Measurements from ENCODE around the gene SFT2D1.

SFT2D1 gene

GRCh38 chr6:166331503-166332415, 10.6 kb downstream of the SFT2D1 start:
- no peak for DNase-seq

GRCh38 chr6:166330612-166331011, 11.7 kb downstream of the SFT2D1 start:
- DNase-seq = no peak

GRCh38 chr6:166325383-166326042, 16.8 kb downstream of the SFT2D1 start:
- DNase-seq = no peak

- no peak for DNase-seq
Measured at GRCh38 chr6:166323395-166323794, 18.9 kb downstream of the SFT2D1 start.

GRCh38 chr6:166318649-166319600, 23.4 kb downstream of the SFT2D1 start:
- DNase-seq = no peak

- DNase-seq = no peak
Measured at GRCh38 chr6:166318227-166318626, 24.1 kb downstream of the SFT2D1 start.

GRCh38 chr6:166317261-166318212, 24.8 kb downstream of the SFT2D1 start:
- no peak for DNase-seq

- no peak for DNase-seq
Measured at GRCh38 chr6:166315436-166315835, 26.9 kb downstream of the SFT2D1 start.

GRCh38 chr6:166314454-166314853, 27.9 kb downstream of the SFT2D1 start:
- no peak for DNase-seq

GRCh38 chr6:166313255-166314070, 28.9 kb downstream of the SFT2D1 start:
- peak; percentile 71 for DNase-seq

GRCh38 chr6:166312832-166313231, 29.5 kb downstream of the SFT2D1 start:
- no peak for DNase-seq

GRCh38 chr6:166310634-166311033, 31.7 kb downstream of the SFT2D1 start:
- no peak for DNase-seq

- DNase-seq = no peak
Measured at GRCh38 chr6:166309977-166310376, 32.4 kb downstream of the SFT2D1 start.

GRCh38 chr6:166308769-166309589, 33.4 kb downstream of the SFT2D1 start:
- no peak for DNase-seq

GRCh38 chr6:166308033-166308768, 34.1 kb downstream of the SFT2D1 start, which contains the start of gene PRR18:
Gene PRR18, minus strand, starts transcription at chr6:166308392. Its CDS starts 250 bp downstream, at chr6:166308142.
- no peak for DNase-seq

- no peak for DNase-seq
Measured at GRCh38 chr6:166307082-166308032, 35.0 kb downstream of the SFT2D1 start.

- DNase-seq = no peak
Measured at GRCh38 chr6:166306378-166307081, 35.8 kb downstream of the SFT2D1 start.
